Measurements from ENCODE around the gene SRRM5.
"Not testable (repeated sequence)": the region's sequence is repeated elsewhere in the genome, so short reads cannot be mapped to it uniquely, and the experiment has no call there.

The SRRM5 gene

DNA sequence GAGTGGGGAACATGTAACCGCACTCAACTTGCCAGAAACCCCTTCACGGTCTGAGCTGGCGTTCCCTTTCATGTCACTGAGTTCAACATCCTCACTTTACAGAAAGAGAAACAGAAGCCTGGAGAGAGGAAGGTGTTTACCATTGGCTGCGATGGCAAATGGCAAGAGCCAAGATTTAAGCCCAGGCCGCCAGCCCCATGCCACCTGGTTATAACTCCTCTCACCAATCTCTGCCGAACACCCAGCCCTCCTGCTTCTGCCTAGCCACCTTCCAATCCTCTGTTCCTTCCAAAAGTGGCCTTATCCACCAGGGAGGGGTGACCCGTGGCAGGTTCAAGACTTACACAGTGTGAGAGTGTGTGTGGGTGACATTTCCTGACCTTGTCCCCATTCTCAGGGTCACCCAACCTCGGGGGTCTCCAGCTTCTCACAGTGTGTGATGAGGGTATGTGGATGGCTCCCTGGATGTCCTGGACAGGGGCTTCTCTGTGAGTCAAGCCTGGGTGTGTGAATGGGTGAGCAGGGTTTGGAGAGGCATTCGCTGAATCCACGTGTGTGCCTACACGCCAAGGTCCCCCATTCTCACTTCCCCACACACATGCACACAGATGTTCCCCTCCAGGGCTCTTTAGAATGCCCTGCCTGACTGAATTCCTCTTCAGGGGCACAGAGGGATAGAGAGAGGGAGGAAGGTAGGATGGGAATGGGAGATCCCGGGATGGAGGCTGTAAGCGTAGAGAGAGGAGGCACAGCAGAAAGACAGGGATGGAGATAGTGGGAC, 26.5 kb downstream of the SRRM5 start:
- no peak for DNase-seq (ENCODE audit: low read depth in 3 of 3)

DNA sequence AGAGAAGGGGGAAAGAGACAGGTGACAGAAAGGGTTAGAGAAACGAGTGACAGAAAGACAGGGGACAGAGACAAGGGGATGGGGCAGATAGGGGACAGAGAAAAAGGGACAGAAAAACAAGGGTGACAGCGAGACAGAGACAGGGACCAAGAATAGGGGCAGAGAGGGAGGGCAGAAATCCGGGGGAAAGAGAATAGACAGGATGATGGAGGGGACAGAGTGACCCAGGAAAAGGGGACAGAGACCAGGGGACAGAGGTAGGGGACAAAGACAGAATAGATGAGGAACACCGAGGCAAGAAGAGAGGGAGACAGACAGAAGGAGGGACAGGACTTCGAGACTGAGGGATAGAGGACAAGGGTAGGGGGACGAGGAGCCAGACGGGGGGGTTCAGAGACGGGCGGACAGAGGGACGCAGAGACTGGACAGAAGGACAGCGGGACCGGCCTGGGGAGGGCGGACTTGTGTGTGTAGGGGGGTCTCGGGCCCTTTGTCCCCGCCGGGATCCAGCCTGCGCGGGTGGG, 27.2 kb downstream of the SRRM5 start:
- no peak for DNase-seq (ENCODE audit: low read depth in 3 of 3)

DNA sequence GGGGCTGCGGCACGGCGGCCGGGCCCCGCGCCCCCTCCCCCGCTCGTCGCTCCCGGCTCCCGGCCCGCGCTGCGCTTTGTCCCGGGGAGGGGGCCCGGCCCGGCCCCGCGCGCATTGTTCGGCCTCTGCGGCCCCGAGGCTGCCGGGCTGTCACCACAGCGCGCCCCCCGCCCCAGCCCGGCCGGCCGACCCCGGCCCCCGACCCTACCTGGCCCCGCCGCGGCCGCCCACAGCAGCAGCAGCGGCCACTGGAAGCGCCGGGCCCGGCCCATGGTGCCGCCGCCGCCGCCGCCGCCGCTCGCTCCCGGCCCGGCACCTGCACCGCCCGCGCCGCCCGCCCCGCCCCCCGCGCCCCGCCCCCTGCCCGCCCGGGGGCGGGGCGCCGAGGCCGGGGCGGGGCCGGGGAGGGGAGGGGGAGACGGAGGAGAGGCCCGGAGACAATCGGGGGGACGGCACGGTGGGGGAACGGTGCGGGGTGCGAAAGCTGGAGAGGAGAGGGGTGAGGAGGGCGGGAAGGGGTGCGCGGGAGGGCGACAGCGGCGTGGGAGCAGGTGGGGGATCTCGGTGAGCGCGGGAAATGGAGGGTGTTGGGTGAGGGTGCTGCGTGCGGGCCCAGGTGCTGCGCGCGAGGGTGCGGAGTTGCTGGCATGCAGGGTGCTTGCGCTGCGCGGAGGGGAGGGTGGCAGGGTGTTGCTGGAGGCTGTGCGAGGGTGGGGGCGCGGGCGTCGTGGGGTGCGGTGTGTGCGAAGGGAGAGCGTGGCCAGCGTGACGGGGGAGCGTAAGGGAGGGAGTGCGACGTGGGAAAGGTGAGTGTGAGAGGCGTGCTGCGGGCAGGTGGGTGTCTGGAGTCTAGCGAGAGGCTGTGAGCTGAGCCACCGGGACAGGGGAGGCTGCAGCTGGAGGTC, 27.9 kb downstream of the SRRM5 start, which contains the start of gene CADM4:
Gene CADM4 (minus strand): TSS at position 332 of the 905 bp plus-strand sequence. CDS start 60 bp downstream, at position 272.
- DNase-seq (ENCODE audit: low read depth in 3 of 3), result peak in 1 of 3 donors; percentile 31

DNA sequence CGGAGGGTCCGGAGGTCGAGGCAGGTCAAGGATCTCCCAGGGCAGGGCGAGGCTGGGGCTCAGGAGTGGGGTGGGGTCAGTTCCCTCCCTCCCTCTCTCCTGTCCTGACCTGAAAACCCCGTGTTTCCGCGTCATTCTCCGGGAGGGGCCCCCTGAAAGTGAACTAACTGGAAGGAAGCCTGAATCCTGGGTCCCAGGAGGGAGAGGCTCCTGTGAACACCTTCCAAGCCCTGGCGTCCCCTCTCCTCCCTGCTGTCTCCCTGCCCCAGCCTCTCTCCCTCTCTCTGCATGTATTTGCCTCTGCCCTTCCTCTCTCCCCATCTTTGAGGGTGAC, 28.5 kb downstream of the SRRM5 start:
- DNase-seq (ENCODE audit: low read depth in 3 of 3), result no peak

DNA sequence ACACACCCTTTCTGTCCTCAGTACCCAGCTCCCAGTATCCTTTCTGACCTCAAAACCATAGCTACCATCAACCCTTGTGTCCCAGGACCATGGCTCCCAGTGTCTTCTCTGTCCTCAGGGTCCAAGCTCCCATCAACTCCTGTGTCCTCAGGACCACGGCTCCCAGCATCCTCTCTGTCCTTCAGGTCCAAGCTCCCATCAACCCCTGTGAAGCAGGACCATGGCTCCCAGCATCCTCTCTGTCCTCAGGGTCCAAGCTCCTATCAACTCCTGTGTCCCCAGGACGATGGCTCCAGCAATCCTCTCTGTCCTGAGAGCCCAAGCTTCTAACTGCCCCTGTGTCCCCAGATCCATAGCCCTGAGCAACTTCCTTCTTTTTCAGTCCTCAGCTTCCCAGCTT, 29.4 kb downstream of the SRRM5 start:
- DNase-seq (ENCODE audit: low read depth in 3 of 3), result no peak

DNA sequence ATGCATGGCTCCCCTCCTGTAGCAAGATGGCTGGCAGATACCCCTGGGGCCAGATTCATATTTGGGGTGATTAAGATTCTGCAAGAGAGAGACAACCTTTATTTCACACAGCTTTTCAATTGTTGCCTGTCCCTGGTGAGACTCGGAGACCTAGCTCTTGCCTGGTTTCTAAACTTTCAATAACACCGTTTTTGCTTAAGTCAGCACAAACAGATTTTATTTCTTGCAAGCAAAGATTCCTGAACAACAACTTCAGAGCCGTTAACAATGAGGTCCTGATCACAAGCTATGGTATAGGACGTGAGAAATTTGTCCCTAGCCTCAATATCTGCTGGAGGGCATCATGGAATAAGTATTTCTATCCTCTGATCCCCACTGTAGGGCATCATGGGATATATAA, 30.6 kb downstream of the SRRM5 start:
- no peak for DNase-seq (ENCODE audit: low read depth in 3 of 3)

DNA sequence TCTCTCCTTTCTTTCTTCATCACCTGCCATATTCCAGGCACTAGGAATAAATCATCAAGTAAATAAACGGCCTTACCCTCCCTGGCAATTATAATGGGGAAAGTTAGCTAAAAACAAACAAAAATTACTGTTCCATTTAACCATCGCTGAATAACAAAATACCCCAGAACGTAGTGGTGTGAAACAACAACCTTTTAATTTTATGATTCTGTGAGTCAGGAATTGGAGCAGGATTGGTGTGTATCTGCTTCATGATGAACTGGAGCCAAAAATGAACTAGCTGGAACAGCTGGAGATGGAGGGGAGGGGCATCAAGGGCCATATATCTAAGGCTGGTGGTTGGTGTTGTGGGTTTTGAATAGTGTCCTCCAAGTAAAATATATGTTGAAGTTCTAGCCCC, 31.4 kb downstream of the SRRM5 start:
- DNase-seq (ENCODE audit: low read depth in 3 of 3), result no peak

DNA sequence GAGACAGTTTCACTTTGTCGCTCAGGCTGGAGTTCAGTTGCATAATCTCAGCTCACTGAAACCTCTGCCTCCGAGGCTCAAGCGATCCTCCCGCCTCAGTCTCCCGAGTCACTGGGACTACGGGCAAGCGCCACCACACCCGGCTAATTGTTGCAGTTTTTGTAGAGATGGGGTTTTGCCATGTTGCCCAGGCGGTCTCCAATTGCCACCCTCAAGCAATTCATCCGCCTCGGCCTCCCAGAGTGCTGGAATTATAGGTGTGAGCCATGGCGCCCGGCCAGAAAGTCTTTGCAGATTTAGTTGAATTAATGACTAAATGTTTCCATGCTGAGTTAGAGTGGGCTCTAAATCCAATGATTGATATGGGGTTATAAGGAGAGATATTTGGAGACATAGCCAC, 32.3 kb downstream of the SRRM5 start:
- DNase-seq (ENCODE audit: low read depth in 3 of 3), result no peak

DNA sequence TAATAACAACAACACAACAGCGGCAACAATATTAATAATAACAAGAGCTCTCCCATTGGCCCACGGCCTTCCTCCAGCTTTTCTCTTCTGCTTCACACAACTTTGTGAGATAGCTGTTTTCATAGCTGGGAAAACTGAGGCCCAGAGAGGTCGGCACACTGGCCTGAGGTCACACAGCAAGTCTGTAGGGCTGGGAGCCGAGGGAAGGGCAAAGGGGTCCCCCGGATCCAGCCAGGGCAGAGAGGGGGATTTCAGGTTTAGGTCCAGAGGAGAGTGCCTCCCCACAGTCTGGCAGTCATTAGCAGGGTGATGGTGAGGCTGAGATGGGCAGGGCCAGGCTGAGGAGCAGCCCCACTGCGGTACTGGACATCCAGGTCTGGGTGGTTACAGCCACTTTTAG, 36.7 kb downstream of the SRRM5 start:
- DNase-seq (ENCODE audit: low read depth in 3 of 3), result no peak

DNA sequence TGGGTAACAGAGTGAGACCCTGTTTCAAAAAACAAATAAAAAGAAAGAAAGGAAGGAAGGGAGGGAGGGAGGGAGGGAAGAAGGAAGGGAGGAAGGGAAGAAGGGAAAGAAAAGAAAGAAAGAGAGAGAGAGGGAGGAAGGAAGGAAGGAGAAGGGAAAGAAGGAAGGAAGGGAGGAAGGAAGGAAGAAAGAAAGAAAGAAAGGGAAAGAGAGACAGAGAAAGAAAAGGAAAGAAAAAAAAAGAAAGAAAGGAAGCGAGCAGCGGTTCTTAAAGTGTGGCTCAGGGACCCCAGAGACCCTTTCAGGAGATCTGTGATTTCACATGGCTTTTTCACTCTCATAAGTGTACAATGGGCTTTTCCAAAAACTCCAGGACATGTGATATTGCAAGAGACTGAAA, 37.6 kb downstream of the SRRM5 start:
- no peak for DNase-seq (ENCODE audit: low read depth in 3 of 3)

DNA sequence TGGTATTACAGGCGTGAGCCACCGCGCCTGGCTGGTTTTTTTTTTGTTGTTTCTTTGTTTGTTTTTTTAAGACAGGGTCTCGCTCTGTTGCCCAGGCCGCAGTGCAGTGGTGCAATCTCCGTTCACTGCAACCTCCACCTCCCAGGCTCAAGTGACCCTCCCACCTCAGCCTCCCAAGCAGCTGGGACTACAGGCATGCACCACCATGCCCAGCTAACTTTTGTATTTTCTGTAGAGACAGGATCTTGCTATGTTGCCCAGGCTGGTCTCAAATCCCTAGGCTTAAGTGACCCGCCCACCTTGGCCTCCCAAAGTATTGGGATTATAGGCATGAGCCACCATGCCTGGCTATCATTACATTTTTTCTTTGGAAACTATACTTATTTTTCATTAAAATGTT, 38.4 kb downstream of the SRRM5 start:
- DNase-seq (ENCODE audit: low read depth in 3 of 3), result not testable (repeated sequence)

DNA sequence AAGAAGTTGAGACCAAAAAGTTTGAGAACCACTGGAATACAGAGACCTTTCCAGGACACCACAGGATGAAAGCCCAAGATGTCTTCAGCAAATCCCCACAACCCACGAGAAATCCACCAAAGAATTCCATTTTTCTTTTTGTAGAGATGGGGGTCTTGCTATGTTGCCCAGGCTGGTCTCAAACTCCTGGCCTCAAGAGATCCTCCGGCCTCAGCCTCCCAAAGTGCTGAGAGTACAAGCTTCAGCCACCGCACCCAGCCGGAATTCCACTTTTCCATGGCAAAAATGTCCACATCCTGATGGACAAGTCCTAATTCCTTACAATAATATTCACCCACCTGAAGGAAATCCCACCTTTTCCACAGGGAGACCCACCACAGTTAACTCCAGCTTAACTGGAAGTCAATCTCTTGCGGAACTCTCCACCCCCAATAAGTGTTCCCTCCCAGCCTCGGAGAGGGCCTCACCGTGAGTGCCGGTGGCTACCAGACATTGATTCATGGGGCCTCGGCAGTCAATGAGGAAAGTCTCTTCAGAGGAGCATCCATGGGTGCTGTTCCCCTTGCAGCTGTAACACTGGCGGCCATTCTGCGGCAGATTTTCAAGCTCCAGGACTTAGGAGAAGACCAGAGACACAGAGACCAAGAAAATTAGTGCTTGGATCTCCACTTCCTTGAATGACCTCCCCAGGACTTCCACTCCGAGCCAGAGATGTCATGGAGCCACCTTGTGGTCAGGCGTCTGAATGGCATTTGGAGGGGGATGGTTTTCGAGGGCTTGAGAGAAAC, 40.1 kb downstream of the SRRM5 start:
- peak in 1 of 3 donors; percentile 40 for DNase-seq (ENCODE audit: low read depth in 3 of 3)

DNA sequence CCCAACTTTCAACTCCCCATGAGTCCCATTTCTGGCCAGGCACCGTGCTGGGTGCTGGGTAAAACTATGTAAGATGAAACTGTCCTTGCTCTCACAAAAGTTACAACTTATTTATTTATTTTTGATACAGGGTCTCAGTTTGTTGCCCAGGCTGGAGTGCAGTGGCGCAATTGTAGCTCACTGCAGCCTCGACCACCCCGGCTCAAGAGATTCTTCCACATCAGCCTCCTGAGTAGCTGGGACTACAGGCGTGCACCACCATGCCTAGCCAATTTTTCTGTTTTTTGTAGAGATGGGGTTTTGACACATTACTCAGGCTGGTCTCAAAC, 40.6 kb downstream of the SRRM5 start:
- no peak for DNase-seq (ENCODE audit: low read depth in 3 of 3)

DNA sequence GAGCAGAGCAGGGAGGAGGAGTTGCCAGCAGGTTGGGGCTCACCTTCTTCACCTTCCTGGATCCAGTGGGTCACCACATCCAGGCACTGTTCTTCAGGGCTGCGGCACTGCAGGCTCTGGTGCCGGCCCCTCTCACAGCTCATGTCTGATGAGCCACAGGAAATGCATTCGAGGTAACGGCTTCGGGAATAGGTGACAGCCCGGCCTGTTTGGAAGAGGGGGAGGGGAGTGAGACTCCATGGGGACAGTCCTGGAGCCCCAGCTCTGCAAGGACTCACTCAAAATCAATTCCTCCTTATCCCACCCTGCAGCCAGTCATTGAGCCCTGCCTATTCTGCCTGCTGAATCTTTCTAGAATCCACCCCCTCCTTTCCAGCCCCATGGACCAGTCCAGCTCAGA, 44.5 kb downstream of the SRRM5 start:
- no peak for DNase-seq (ENCODE audit: low read depth in 3 of 3)

DNA sequence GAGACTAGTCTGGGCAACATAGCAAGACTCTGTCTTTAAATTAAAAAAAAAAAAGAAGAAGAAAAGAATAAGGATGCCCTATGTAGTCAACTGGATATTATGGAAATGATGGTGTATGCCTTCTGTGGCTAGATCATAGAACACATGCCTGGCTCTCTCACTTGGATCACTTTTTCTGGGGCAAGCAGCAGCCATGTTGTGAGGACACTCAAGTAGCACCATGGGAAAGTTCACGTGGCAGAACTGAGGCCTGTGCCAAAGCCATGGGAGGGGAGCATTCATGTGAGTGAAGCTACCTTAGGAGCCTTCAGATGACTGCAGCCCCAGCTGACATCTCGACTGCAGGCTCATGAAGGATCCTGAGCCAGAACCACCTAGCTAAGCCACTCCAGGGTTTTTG, 46.1 kb downstream of the SRRM5 start:
- no peak for DNase-seq (ENCODE audit: low read depth in 3 of 3)

DNA sequence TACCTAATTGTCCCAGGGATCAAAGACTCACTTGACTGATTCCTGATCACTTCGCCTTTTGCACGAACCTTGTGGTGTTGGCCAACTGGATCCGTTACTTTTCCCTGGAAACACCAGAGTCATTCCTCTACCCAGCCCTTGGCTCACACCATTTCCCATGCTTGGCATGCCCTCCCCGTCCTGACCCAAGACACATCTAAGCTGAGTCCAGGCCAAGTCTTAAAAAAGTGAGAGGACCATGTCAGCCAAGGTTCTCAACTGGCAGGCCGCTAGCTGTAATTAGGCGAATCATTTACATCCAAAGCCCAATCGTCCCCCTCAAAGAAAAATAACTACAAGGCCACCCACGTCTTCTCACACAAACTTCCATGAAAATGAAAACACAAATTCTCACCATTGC, 46.6 kb downstream of the SRRM5 start:
- DNase-seq (ENCODE audit: low read depth in 3 of 3), result no peak

DNA sequence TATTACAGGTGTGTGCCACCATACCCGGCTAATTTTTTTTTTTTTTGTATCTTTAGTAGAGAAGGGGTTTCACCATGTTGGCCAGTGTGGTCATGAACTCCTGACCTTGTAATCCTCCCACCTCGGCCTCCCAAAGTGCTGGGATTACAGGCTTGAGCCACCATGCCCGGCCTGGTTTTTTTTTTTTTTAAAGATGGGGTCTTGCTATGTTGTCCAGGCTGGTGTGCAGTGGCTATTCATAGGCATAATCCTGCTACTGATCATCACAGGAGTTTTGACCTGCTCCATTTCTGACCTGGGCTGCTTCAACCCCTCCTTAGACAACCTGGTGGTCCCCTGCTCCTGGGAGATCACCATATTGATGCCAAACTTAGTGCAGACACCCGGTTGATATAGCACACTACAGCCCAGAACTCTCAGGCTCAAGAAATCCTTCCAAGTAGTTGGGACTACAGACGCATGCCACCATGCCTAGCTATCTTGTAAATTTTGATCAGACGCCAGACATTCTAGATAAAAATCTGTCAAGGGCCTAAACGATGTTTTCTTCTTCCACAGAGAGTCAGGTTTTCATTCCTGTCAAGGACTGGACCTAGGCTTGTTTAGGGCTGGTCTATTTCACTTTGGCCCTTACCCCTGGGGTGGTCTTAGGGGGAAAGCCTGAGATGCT, 48.5 kb downstream of the SRRM5 start:
- no peak for DNase-seq (ENCODE audit: low read depth in 3 of 3)

DNA sequence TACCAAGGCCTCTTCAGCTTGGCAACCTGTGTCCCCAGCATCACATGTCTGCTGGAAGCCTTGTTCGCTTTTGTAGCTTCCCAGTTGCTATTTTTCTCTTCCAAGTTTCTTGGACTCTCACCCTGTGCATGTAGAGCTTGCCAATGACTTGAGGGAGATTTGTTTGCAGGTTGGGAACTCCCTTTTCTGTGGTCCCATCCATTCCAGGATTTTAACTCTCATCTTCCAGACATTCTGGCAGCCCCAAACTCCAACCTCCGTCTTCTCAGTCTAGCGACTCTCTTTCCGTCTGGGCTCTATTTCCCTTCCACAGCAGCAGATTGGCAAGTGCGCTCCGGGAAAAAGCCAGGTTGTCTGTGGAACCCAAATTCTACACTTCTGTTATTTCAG, 49.1 kb downstream of the SRRM5 start:
- DNase-seq (ENCODE audit: low read depth in 3 of 3), result no peak

DNA sequence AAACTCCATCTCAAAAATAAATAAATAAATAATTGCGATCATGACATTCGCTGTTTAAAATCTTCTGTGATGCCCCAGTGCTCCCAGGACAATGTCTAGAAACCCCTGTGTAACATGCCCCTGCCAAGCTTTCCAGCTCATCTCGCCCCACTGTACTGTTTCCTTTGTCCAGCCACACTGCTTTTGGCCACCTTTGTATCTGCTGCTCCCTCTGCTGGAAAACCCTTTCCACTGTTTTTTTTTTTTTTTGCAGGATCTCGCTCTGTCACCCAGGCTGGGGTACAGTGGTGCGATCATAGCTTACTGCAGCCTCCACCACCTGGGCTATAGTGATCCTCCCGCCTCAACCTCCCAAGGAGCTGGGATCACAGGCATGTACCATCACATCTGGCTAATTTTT, 50.6 kb downstream of the SRRM5 start:
- no peak for DNase-seq (ENCODE audit: low read depth in 3 of 3)

DNA sequence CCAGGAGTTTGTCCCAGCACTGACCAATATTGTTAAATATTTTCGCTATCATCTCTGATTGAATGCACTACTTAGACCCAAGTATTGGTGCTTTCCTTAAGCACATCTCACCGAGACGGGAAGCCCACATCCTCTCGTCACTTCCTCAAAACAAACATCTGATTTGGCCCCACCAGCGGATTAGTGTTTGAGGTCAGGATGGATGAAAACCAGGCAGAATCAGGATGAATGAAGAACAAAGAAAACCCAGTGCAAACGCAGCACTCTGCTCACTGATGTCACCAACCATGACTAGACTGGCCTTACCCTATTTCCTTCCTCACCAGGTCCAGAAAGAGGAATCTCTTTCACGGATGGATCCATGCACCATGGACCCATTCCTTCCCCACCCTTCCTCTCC, 52.1 kb downstream of the SRRM5 start:
- no peak for DNase-seq (ENCODE audit: low read depth in 3 of 3)
